A549 (cell line): Measurements from ENCODE around the gene TMEM267.

Experiments
- FOSL2 ChIP-seq, 2 experiments: fragments of 450-650 bp in 1 of 2; fragments of >200 bp in 1 of 2; sonication (Bioruptor Twin) in 1 of 2; formaldehyde crosslinking; IDR thresholded peaks; 2 replicates each; pipeline versions ENCODE4 v1.5.0 to v1.6.1; 2016 to 2020; ENCODE audit warnings: mild to moderate bottlenecking in 1 of 2, moderate library complexity in 1 of 2
- TF ChIP-seq, protein P1 (sequence below): IDR thresholded peaks from 2 replicates; pipeline ENCODE4 v1.6.1; 2012

DNA sequence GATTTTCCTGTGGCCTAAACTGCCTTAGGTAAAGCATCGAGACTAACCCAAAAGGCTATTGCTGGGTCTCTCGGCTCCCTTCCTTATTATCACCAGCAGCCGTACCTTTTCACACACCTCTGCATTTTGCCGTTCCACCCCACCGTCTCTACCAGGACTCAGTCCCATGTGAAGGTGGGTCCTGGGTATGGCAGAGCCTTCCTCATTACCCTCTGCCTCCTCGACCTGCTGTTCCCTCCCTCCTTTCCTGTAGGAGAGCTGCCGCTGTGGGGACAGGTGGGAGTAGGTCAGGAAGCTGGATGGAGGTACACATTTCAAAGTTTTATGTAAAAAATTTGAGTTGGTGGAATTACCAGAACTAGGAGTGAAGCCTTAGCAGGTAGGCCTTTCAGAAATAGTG is 73.3 kb downstream of the TMEM267 start:
- TF ChIP-seq, protein P1, sequence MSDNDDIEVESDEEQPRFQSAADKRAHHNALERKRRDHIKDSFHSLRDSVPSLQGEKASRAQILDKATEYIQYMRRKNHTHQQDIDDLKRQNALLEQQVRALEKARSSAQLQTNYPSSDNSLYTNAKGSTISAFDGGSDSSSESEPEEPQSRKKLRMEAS: no peak
- TF ChIP-seq FOSL2 (IDR thresholded peaks at IDR 0.05) (no peak), FOSL2 (CRISPR knock-in tag; IDR thresholded peaks at IDR 0.05) (no peak)
